DND-41 (cell line): ENCODE measurements around the gene MAX.

Experiments
- EZH2 ChIP-seq: IDR thresholded peaks from 3 replicates; pipeline ENCODE4 v1.6.1; 2012; ENCODE audit warnings: borderline replicate concordance, low read depth, mild to moderate bottlenecking, moderate library complexity, low read length, inconsistent platforms; ENCODE audit not compliant: severe bottlenecking
- TF ChIP-seq, protein P1 (sequence below): IDR thresholded peaks from 2 replicates; pipeline ENCODE4 v1.5.1; 2012; ENCODE audit warnings: borderline replicate concordance, low read length, moderate library complexity, mild to moderate bottlenecking; ENCODE audit not compliant: poor library complexity, severe bottlenecking; ENCODE audit errors: extremely low read depth

DNA sequence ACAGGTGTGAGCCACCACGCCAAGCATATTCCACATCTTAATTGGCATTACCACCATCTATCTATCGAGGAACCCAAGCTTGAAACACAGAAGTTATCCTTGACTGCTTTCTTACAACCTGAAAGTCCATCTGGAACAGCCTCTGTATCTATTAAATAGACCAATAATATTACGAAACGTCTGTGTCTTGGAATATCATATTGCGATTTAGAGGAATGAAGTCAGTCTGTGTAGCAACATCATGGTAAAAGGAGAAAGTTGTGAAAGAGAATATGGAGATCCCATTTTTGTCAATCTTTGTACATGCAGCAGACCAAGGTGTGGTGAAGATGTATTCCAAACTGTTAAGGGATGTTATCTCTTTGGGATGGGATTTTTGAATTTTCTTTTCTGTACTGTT lies 25.8 kb upstream of the MAX start:
- TF ChIP-seq EZH2: no peak
- TF ChIP-seq, protein P1, sequence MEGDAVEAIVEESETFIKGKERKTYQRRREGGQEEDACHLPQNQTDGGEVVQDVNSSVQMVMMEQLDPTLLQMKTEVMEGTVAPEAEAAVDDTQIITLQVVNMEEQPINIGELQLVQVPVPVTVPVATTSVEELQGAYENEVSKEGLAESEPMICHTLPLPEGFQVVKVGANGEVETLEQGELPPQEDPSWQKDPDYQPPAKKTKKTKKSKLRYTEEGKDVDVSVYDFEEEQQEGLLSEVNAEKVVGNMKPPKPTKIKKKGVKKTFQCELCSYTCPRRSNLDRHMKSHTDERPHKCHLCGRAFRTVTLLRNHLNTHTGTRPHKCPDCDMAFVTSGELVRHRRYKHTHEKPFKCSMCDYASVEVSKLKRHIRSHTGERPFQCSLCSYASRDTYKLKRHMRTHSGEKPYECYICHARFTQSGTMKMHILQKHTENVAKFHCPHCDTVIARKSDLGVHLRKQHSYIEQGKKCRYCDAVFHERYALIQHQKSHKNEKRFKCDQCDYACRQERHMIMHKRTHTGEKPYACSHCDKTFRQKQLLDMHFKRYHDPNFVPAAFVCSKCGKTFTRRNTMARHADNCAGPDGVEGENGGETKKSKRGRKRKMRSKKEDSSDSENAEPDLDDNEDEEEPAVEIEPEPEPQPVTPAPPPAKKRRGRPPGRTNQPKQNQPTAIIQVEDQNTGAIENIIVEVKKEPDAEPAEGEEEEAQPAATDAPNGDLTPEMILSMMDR: no peak
